Measurements from ENCODE around the gene HIP1R. TPM values are rescaled to one million over a fixed set of nuclear protein-coding genes. Genes with fewer than 3 reads are reported as not detected.

HIP1R gene
- polyA plus RNA-seq, 1 of the 3 experiments (the other 2 are of a cell fraction) = 20.6 TPM

- peak; percentile 89 for DNase-seq
- no peak overlapping the region for H3K4me2 ChIP-seq
- H3K36me3 ChIP-seq (replicated peaks in 1 of 2; ENCODE audit: control insufficient read depth in 1 of 2, insufficient read depth in 2 of 2, low read length in 1 of 2) = peaks cover 0 to 22% of the 10 kb centered on the region in 2 experiments
- H4K20me1 ChIP-seq (ENCODE audit: insufficient read depth) = no peaks in the 10 kb centered on the region
- H3K4me3 ChIP-seq (ENCODE audit: low read depth in 2 of 2, low read length in 1 of 2) = peak overlapping the region in 1 of 2 experiments; percentile 44; a peak in 1 of 4 replicates
- H3K9me3 ChIP-seq = no peaks in the 10 kb centered on the region
- no peaks in the 10 kb centered on the region for H3K27me3 ChIP-seq (ENCODE audit: insufficient read depth)
- H2AFZ ChIP-seq (ENCODE audit: low read depth) = no peak overlapping the region
- no peak overlapping the region for H3K9ac ChIP-seq
- H3K79me2 ChIP-seq (ENCODE audit: insufficient read depth) = no peaks in the 10 kb centered on the region
- WGBS (ENCODE audit: low lambda C conversion rate) = 51% methylated on average over 13 of the region's 28 CpGs
- ChIA-PET CTCF (interaction anchor here (0.5 to 8.0 kb wide), 43 partner anchors 9 to 377 kb away, joined by 3 to 148 read pairs (median 4); partner anchors contain the start of genes ABCB9, MPHOSPH9, MTRFR and OGFOD2), POLR2A (interaction anchor here (0.6 kb wide), 1 partner anchor 791 kb away, joined by 4 read pairs; no protein-coding TSS in a partner anchor)
- H3K27ac ChIP-seq (ENCODE audit: low read depth in 2 of 2, low read length in 1 of 2) = no peak overlapping the region; a peak in 1 of 4 replicates
- H3K9me2 ChIP-seq = no peaks in the 10 kb centered on the region
- H3K4me1 ChIP-seq (ENCODE audit: control insufficient read depth in 1 of 2, insufficient read depth in 2 of 2, low read depth in 1 of 2, low read length in 1 of 2) = peaks cover 0 to 22% of the 10 kb centered on the region in 2 experiments; a peak in 1 of 4 replicates
- TF ChIP-seq RAD21 (IDR thresholded peaks at IDR 0.05; ENCODE audit: low read length) (peak; percentile 92), SMC3 (IDR thresholded peaks at IDR 0.05; ENCODE audit: low read depth, low read length) (peak; percentile 95), CTCF (IDR thresholded peaks at IDR 0.05) (peak; percentile 85), YY1 (IDR thresholded peaks at IDR 0.05; ENCODE audit: low read depth) (no peak)
- H3F3A ChIP-seq (replicated peaks; ENCODE audit: insufficient read depth) = no peaks in the 10 kb centered on the region
Measured at GRCh38 chr12:122860040-122860853, 25.0 kb downstream of the HIP1R start.

- H3K4me2 ChIP-seq = no peak overlapping the region
- H3K4me1 ChIP-seq (ENCODE audit: control insufficient read depth in 1 of 2, insufficient read depth in 2 of 2, low read depth in 1 of 2, low read length in 1 of 2) = peaks cover 0 to 21% of the 10 kb centered on the region in 2 experiments; a peak in 1 of 4 replicates
- peak; percentile 33 for DNase-seq
- no peak overlapping the region for H3K9ac ChIP-seq
- H3F3A ChIP-seq (replicated peaks; ENCODE audit: insufficient read depth) = no peaks in the 10 kb centered on the region
- no peaks in the 10 kb centered on the region for H3K79me2 ChIP-seq (ENCODE audit: insufficient read depth)
- no peaks in the 10 kb centered on the region for H3K9me3 ChIP-seq
- no peak overlapping the region for H2AFZ ChIP-seq (ENCODE audit: low read depth)
- TF ChIP-seq RCOR1 (IDR thresholded peaks at IDR 0.05; ENCODE audit: low read length) = no peak
- no peak for TF ChIP-seq IRF3 (IDR thresholded peaks at IDR 0.05; ENCODE audit: low read depth, low read length)
- no peak for TF ChIP-seq SIN3A (IDR thresholded peaks at IDR 0.05; ENCODE audit: borderline replicate concordance, low read depth, low read length)
- TF ChIP-seq ELF1 (IDR thresholded peaks at IDR 0.05) = no peak
- no peak for TF ChIP-seq FOXJ3 (CRISPR knock-in tag; IDR thresholded peaks at IDR 0.05)
- TF ChIP-seq PBX3 (IDR thresholded peaks at IDR 0.05) = no peak
- no peak for TF ChIP-seq CHD2 (IDR thresholded peaks at IDR 0.05; ENCODE audit: low read length, partially characterized antibody)
- TF ChIP-seq USF1 (IDR thresholded peaks at IDR 0.05; ENCODE audit: borderline replicate concordance, low read depth) = no peak
- TF ChIP-seq FOXM1 (IDR thresholded peaks at IDR 0.05; ENCODE audit: low read depth) = no peak
- TF ChIP-seq RXRA (IDR thresholded peaks at IDR 0.05; ENCODE audit: borderline replicate concordance, low read depth) = no peak
- no peak for TF ChIP-seq TAF1 (IDR thresholded peaks at IDR 0.05; ENCODE audit: borderline replicate concordance, low read depth, low read length)
- TF ChIP-seq TEAD4 (IDR thresholded peaks at IDR 0.05; ENCODE audit: borderline replicate concordance, insufficient read depth) = no peak
- H3K4me3 ChIP-seq (ENCODE audit: low read depth in 2 of 2, low read length in 1 of 2) = no peak overlapping the region
- CTCF ChIA-PET = interaction anchor here (0.5 to 8.0 kb wide), 38 partner anchors 8 to 377 kb away, joined by 3 to 148 read pairs (median 4); partner anchors contain the start of genes ABCB9, MPHOSPH9, MTRFR and OGFOD2
- no peaks in the 10 kb centered on the region for H4K20me1 ChIP-seq (ENCODE audit: insufficient read depth)
- no peaks in the 10 kb centered on the region for H3K27me3 ChIP-seq (ENCODE audit: insufficient read depth)
- 79% methylated on average over 12 of the region's 23 CpGs for WGBS (ENCODE audit: low lambda C conversion rate)
- H3K27ac ChIP-seq (ENCODE audit: low read depth in 2 of 2, low read length in 1 of 2) = no peak overlapping the region; a peak in 1 of 4 replicates
- POLR2A ChIA-PET = interaction anchor here (0.6 kb wide), 1 partner anchor 790 kb away, joined by 4 read pairs; no protein-coding TSS in a partner anchor
- peaks cover 0 to 28% of the 10 kb centered on the region in 2 experiments for H3K36me3 ChIP-seq (replicated peaks in 1 of 2; ENCODE audit: control insufficient read depth in 1 of 2, insufficient read depth in 2 of 2, low read length in 1 of 2)
- no peaks in the 10 kb centered on the region for H3K9me2 ChIP-seq
Measured at GRCh38 chr12:122860854-122861586, 25.8 kb downstream of the HIP1R start.
